NCI-H1930 (cell line): Measurements from ENCODE around the gene CYP21A2.

Experiments
- DNase-seq, 2 experiments: peaks; one replicate each; lab custom pipeline; 2025; lab: John Stamatoyannopoulos, UW

Gene CYP21A2

DNA sequence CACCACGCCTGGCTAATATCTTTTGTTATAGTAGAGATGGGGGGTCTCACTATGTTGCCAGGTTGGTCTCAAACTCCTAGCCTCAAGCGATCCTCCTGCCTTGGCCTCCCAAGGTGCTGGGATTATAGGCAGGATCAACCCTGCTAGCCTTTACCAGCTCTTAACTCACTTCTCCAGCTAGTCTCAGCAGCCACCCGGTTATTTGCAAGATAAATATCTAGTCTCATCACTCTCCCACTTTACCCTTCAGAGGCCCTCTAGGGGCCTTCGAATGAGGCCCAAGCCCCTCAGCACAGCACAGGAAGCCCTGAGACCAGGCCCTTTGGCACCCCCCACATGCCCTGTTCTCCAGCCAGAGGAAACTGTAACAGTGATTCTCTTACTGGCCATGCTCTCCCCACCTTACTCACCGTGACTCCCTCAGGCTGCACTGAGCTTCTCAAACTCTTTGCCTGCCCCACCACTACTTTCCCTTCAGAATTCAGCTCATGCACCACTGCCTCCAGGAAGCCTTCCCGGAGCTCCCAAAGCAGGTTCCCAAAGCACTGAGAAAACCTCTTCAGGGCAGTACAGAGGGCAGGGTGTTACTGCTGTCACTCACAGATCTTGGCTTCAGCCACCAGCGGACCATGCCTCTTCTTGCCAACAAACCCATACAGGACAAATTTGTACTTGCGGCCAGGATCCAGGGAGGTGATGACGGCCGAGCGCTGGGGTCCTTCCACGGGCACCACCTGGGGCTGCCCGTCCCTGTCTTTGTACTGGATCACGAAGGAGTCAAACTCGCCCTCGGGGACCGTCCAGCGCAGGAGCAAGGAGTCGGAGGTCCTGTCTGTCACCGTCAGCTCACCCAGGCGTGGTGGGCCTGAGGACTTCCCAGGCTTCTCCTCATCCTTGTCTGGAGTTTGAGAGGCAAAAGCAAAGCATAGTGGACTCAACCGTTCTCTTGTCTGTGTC lies 45.9 kb downstream of the CYP21A2 start:
- DNase-seq, result no peak

DNA sequence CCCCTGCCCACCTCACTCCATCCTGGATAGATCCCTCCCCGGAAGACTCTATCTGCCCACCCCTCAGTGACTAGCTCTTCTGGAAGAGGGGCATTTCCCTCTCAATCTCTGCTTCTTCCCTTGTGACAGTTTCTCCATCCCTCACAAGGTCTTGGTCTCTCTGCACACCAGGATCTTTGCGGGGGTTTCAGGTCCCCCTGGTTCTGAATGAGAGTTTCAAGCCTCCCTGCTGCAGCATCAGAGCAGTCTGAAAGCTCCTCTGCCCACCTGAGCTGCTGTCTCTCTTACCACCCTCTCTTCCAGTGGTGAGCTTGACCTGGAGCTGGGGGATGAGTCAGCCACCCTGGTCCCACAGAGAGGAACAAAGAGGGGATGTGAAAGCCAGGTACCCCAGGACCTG lies 46.6 kb downstream of the CYP21A2 start:
- no peak for DNase-seq

DNA sequence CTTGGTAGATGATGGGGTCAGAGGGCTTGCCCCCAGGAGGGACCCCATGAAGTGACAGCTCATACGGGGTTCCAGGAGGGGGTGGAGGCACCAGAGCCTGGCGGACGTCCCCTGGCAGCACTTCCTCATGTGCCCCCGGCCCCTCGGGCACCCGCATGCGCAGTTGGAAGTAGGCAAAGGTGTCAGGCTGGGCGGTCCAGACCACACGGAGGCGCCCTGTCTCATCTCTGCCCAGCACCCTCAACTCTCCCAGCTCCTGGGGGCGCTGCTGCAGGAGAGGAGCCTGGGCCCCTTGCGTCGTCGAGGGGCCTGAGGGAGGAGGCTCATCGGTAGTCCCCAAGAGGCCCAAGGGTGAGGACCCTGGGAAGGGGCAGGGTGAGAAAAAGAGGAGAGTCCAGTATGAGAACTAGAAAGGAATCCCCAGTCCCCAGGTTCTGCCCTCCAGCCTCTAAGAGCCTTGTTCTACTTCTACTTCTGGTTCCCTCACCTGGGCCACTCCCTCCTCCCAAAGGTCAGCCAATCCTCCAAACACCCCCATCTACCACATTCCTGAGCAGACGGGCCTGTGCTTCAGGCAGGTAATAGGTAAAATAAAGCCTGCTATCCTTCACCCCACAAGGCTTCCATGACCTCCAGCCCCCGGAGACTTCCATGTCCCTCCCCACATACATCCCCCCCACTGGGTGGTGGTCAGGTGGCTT lies 47.7 kb downstream of the CYP21A2 start:
- DNase-seq, result peak in 1 of 2 experiments; percentile 50

DNA sequence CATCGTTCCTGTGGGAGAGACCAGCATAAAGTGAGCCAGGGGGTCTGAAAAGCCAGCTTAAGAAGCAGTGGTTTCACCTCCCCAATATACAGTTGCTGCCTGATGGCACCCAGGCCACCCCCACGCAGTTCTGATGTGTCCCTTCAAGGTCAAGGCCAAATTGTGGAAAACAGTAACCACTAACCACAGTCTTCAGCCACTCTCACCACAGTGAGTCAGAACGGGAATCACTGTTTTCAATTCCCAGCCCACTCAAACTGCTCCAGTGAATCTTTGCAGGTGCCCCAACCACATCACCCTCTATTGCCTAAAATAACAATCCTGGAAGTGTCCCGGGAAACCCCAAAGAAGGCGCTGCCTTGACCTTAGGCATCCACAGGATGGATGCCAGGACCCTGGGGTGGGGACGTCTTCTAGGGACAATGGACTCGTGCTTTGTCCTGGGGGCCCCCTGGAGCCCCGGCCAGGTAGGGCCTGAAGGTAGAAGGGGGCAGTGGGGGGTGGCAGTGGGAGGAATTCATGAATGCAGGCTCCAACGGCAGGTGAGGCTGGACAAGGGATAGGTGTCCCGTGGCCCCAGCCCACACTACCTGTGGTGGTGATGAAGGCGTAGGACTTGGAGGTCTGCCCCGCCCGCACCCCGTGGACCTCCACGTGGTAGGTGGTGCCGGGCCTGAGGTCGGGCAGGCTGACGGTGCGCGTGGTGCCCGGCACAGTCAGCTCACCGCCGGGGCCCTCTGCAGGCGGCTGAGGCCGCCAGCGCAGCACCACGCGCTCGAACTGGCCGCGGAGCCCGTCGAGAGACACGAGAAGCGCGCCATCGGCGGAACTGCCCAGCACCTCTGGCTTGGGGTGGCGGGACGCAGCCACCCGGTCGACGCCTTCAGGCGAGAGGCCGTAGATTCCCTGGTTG lies 48.7 kb downstream of the CYP21A2 start:
- DNase-seq, result no peak

DNA sequence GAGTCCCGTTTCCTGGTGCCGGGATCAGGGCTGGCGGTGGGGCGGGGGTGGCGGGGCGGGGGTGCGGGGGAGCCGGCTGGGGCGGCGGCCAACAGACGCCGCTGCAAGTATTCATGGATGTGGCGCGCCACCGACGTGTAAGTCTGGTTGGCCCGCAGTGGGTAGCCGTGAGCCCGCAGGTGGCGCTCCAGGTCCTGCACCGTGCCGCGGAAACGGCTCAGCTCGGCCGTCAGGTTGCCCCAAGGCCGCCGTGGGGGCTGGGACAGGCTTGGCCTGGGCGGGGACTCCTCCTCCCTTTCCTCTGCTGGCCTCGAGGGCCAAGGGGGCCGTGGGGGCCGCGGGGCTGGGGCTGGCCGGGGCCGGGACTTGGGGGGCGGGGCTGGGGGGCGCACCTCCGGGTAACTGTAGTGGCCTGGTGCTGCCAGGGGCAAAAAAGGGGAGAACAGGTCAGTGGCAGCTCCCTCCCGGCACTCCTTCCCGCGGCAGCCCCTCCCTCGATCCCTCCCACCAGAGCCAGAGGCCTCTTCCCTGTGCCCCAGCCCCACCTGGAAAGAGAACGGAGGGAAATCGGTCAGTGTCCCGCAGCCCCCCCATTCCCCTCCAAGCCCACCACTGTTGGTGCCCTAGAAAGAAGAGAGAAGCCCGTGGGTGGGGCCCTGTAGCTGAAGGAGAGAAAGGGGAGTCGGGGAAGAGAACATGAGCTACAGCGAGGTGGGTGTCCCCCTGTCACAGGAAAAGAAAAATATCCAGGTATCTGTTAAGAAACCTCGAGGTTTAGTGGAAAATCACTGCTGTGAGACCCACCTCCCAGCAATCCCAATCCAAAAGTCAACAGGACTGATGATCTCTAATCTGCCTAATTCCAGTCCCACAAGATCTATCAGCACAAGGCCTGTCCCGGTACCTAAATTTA lies 49.6 kb downstream of the CYP21A2 start:
- peak; percentile 43 to 56 for DNase-seq

DNA sequence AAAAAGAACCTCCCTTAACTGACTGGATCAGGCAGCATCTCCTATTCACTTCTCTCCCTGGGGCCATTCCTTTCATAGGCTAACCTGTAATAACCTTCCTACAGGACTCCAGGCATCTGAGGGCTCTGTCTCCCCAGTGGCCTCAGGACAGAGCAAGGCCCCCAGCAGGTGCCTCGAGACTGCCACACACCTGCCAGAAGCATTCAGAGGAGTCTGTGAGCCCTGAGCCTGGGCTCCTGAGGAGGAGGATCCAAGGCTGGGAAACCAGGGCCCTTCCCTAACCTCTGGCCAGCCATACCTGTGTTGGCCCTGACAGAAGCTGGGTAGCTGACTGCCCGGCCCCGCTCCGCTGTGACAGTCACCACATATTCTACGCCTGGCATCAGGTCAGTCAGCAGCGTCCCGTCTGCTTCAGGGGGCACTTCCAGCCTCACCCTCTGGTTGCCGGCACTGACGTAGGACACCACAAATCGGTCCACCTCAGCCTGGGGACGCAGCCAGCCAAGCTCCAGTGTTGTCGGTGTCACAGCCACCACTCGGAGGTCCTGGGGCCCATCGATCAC lies 50.4 kb downstream of the CYP21A2 start:
- no peak for DNase-seq

DNA sequence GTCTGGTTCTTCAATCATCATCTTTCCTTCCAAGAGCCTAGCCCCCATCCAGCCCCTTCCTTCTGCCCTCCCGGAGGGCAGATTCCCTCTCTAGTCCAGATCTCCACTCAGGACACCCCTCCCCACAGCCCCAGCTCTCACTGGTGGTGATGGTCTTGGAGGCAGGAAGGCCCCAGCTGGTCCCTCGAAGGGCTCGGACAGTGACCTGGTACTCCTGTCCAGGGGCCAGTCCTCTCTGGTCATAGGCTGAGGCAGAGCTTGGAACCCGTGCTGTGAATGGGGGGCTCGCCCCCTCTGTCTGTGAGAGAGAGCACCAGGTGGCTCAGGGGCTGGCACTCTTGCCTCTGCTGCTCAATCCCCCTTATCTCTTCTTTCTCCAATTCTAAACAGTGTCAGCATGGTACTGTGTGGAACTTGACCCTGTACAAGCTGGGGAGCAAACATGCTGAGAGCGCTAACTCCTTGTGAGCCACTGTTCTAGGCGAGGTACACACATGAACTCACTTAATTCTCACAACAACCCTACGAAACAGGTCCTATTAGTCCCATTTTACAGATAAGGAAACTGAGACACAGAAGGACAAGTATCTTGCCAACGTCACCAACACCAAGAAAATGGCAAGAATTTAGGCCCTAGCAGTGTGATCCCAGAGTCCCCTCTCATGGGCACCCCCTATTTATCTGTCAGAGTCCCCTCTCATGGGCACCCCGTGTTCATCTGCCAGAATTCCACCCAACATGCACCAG lies 51.0 kb downstream of the CYP21A2 start:
- DNase-seq, result no peak
